ENCODE data around the gene MED9. TPM values are rescaled to one million over a fixed set of nuclear protein-coding genes. Genes with fewer than 3 reads are reported as not detected.

Gene MED9
- total and polyA plus RNA-seq, 9 of the 15 experiments (the other 6 are each of a cell fraction or from before 2014, with no cell fraction given): 2.2 to 15.8 (median 12.7) TPM

- no peak overlapping the region for H3K9ac ChIP-seq (ENCODE audit: insufficient read depth in 1 of 2, low read depth in 2 of 2, low read length in 2 of 2)
- CTCF ChIA-PET (ENCODE audit: low intra/inter-chr PET ratio): no interaction called here
- no peaks in the 10 kb centered on the region for H3K9me1 ChIP-seq (ENCODE audit: control insufficient read depth, insufficient read depth, low read length)
- DNase-seq (ENCODE audit: extremely low read depth in 1 of 4, low spot score in 3 of 4): no peak
- H3K79me2 ChIP-seq (ENCODE audit: control insufficient read depth, insufficient read depth, low read length): no peaks in the 10 kb centered on the region
- in situ Hi-C loops (cut with MboI): no loop called here
- no peaks in the 10 kb centered on the region for H3K36me3 ChIP-seq (ENCODE audit: control insufficient read depth, insufficient read depth, low read length)
- FAIRE-seq: no peak
- H3K9me3 ChIP-seq (replicated peaks; ENCODE audit: control insufficient read depth, insufficient read depth, low read depth, low read length): no peaks in the 10 kb centered on the region
- intact Hi-C loops (cut with micrococcal nuclease): no loop called here
- POLR2A ChIA-PET: no interaction called here
- no peaks in the 10 kb centered on the region for H4K20me1 ChIP-seq (replicated peaks; ENCODE audit: control insufficient read depth, insufficient read depth, low read length)
- no peak for TF ChIP-seq E2F5 (CRISPR knock-in tag; IDR thresholded peaks at IDR 0.05)
- TF ChIP-seq SMARCE1 (IDR thresholded peaks at IDR 0.05): no peak
- no peak for TF ChIP-seq EP300 (IDR thresholded peaks at IDR 0.05; ENCODE audit: low read length)
- no peak for TF ChIP-seq CREB3 (tag; conservative IDR thresholded peaks at IDR 0.05; ENCODE audit: low read depth)
- no peak for TF ChIP-seq NFIX (CRISPR knock-in tag; IDR thresholded peaks at IDR 0.05; ENCODE audit: low read depth)
- no peak for TF ChIP-seq TEAD4 (IDR thresholded peaks at IDR 0.05; ENCODE audit: low read length)
- TF ChIP-seq TEAD4 (CRISPR knock-in tag; IDR thresholded peaks at IDR 0.05; ENCODE audit: borderline replicate concordance): no peak
- no peak for TF ChIP-seq NR0B1 (IDR thresholded peaks at IDR 0.05; ENCODE audit: partially characterized antibody)
- TF ChIP-seq ZNF253 (CRISPR knock-in tag; conservative IDR thresholded peaks at IDR 0.05): no peak
- no peak for TF ChIP-seq HMGXB4 (CRISPR knock-in tag; IDR thresholded peaks at IDR 0.05)
- TF ChIP-seq JUNB (CRISPR knock-in tag; conservative IDR thresholded peaks at IDR 0.05): no peak
- TF ChIP-seq ZNF507 (tag; conservative IDR thresholded peaks at IDR 0.05): no peak
- no peak for TF ChIP-seq ZSCAN32 (CRISPR knock-in tag; IDR thresholded peaks at IDR 0.05)
- peaks cover 4 to 5% of the 10 kb centered on the region in 2 experiments; a peak in 3 of 5 replicates for H3K4me1 ChIP-seq (replicated peaks in 1 of 2; ENCODE audit: control insufficient read depth in 2 of 2, insufficient read depth in 2 of 2, low read length in 2 of 2)
- H3K4me3 ChIP-seq: no peak overlapping the region
- H3K27me3 ChIP-seq (ENCODE audit: control insufficient read depth in 2 of 2, insufficient read depth in 2 of 2, low read length in 2 of 2): peaks cover 0 to 13% of the 10 kb centered on the region in 2 experiments; a peak in 2 of 5 replicates
- no peak for ATAC-seq
- H2AFZ ChIP-seq (ENCODE audit: low read depth, low read length): no peak overlapping the region
- 8% methylated on average over 9 of the region's 9 CpGs for WGBS (ENCODE audit: insufficient coverage, low coverage, missing lambda C conversion rate)
- BruUV-seq (replicated peaks): no TSS peak
- H3K27ac ChIP-seq (ENCODE audit: extremely low read depth, low read depth, low read length): no peak overlapping the region
- H3K4me2 ChIP-seq (ENCODE audit: insufficient read depth, low read length): no peak overlapping the region
Measured at GRCh38 chr17:17437461-17437860, 39.3 kb upstream of the MED9 start.

Data from K562 (cell line).